CD4-positive, CD25-positive, alpha-beta regulatory T cell (primary cell): Measurements from ENCODE around the gene NDUFAB1. TPM values are rescaled to one million over a fixed set of nuclear protein-coding genes. Genes with fewer than 3 reads are reported as not detected.
"Not testable (repeated sequence)": the region's sequence is repeated elsewhere in the genome, so short reads cannot be mapped to it uniquely, and the experiment has no call there.

Experiments used
- ATAC-seq, 2 donors: fragments of 150-1000 bp; cut with Tn5 transposase; one replicate each; pipeline ENCODE4 v1.10.0; 2021; ENCODE audit warnings: low read depth in 2 of 2, moderate number of reproducible peaks in 2 of 2, moderate library complexity in 1 of 2
- DNase-seq, 3 donors: peaks; one replicate each; pipeline versions ENCODE4 v3.0.0 to v3.0.0-alpha.2; 2012 to 2022; ENCODE audit warnings: mixed read lengths in 1 of 3
- H3K27ac ChIP-seq: one replicate; pipeline ENCODE4 v1.7.0; 2013; ENCODE audit warnings: mild to moderate bottlenecking, low read length; ENCODE audit not compliant: insufficient read depth, poor library complexity, severe bottlenecking
- H3K27me3 ChIP-seq: one replicate; pipeline ENCODE4 v1.7.0; 2013; ENCODE audit warnings: low read length; ENCODE audit not compliant: control insufficient read depth, insufficient read depth
- H3K36me3 ChIP-seq: one replicate; pipeline ENCODE4 v1.7.0; 2013; ENCODE audit warnings: mild to moderate bottlenecking, low read length, moderate library complexity; ENCODE audit not compliant: control insufficient read depth, insufficient read depth
- H3K4me1 ChIP-seq: 2 replicates; pipeline ENCODE4 v1.7.0; 2013; ENCODE audit warnings: mild to moderate bottlenecking, low read length; ENCODE audit not compliant: insufficient read depth, control insufficient read depth, poor library complexity, severe bottlenecking
- H3K4me3 ChIP-seq: one replicate; pipeline ENCODE4 v1.7.0; 2013; ENCODE audit warnings: low read depth, mild to moderate bottlenecking, low read length, moderate library complexity
- H3K9me3 ChIP-seq, 2 experiments: 1 replicate in 1 of 2; 2 replicates in 1 of 2; pipeline ENCODE4 v1.7.0; 2013; ENCODE audit warnings: low read length in 2 of 2, mild to moderate bottlenecking in 1 of 2, moderate library complexity in 1 of 2; ENCODE audit not compliant: control insufficient read depth in 2 of 2
- H3K27ac Mint-ChIP-seq, 3 donors: one replicate each; pipeline ENCODE4 v1.8.0; 2020 to 2022; ENCODE audit warnings: mild to moderate bottlenecking in 3 of 3, mixed read lengths in 3 of 3, moderate library complexity in 2 of 3
- H3K27me3 Mint-ChIP-seq: one replicate; pipeline ENCODE4 v1.8.0; 2022; ENCODE audit warnings: mild to moderate bottlenecking, mixed read lengths
- H3K36me3 Mint-ChIP-seq: one replicate; pipeline ENCODE4 v1.8.0; 2020; ENCODE audit warnings: mixed read lengths
- H3K4me1 Mint-ChIP-seq, 4 donors: one replicate each; pipeline ENCODE4 v1.8.0; 2020 to 2022; ENCODE audit warnings: mixed read lengths in 4 of 4, mild to moderate bottlenecking in 1 of 4
- H3K4me3 Mint-ChIP-seq, 4 donors: one replicate each; pipeline ENCODE4 v1.8.0; 2020 to 2022; ENCODE audit warnings: mild to moderate bottlenecking in 4 of 4, mixed read lengths in 4 of 4, moderate library complexity in 3 of 4
- H3K9me3 Mint-ChIP-seq, 7 donors: one replicate each; pipeline ENCODE4 v1.8.0; 2020 to 2022; ENCODE audit warnings: mixed read lengths in 7 of 7, mild to moderate bottlenecking in 3 of 7, moderate library complexity in 2 of 7
- polyA plus RNA-seq, 4 donors: library from polyadenylated mRNA; unstranded; fragments of 300-500 nt; fragmentation: Illumina TruSeq; gene quantifications; one replicate each; pipeline ENCODE4 v1.2.3, GENCODE V29; 2021
- total RNA-seq: library from RNA; stranded (reverse); gene quantifications from one replicate; pipeline ENCODE4 v1.2.3, GENCODE V29; 2022

NDUFAB1 gene
- 27.8 TPM for total RNA-seq
- 100 to 1,000 TPM; 212 to 233 (median 222) TPM for polyA plus RNA-seq

- H3K27me3 ChIP-seq: no peaks in the 10 kb centered on the region
- peak; percentile 99 for ATAC-seq
- Mint-ChIP-seq H3K36me3 (peaks cover 18% of the 10 kb centered on the region), H3K4me3 (peak within 1 kb of the TSS; percentile 84 to 92 (median 87)), H3K9me3 (no peaks in the 10 kb centered on the region), H3K27me3 (no peaks in the 10 kb centered on the region), H3K27ac (peak within 1 kb of the TSS; percentile 52 to 91 (median 82)), H3K4me1 (peaks cover 0 to 41% (median 24%) of the 10 kb centered on the region in 4 donors)
- peak within 1 kb of the TSS; percentile 76 for H3K27ac ChIP-seq
- peak; percentile 84 to 92 (median 89) for DNase-seq
- no peaks in the 10 kb centered on the region for H3K9me3 ChIP-seq
- peaks cover 18% of the 10 kb centered on the region for H3K4me1 ChIP-seq
- peak within 1 kb of the TSS; percentile 98 for H3K4me3 ChIP-seq
- H3K36me3 ChIP-seq: peaks cover 23% of the 10 kb centered on the region
Measured at GRCh38 chr16:23595951-23596720, at the start of gene NDUFAB1. NDUFAB1 (minus strand) TSS chr16:23596316; CDS start chr16:23596290, 26 bp downstream.

- Histone ChIP-seq H3K4me3 (peak overlapping the region; percentile 67), H3K36me3 (peaks cover 19% of the 10 kb centered on the region), H3K4me1 (peaks cover 18% of the 10 kb centered on the region), H3K27ac (peak overlapping the region; percentile 83), H3K9me3 (no peaks in the 10 kb centered on the region), H3K27me3 (no peaks in the 10 kb centered on the region)
- peaks cover 20 to 61% (median 41%) of the 10 kb centered on the region in 4 donors for H3K4me1 Mint-ChIP-seq
- DNase-seq: peak in 1 of 3 donors; percentile 7
- no peak for ATAC-seq
- peak overlapping the region; percentile 95 to 98 (median 98) for H3K27ac Mint-ChIP-seq
- peaks cover 30% of the 10 kb centered on the region for H3K36me3 Mint-ChIP-seq
- peak overlapping the region; percentile 98 to 99 (median 98) for H3K4me3 Mint-ChIP-seq
- H3K9me3 Mint-ChIP-seq: peaks cover 0 to 4% (median 0%) of the 10 kb centered on the region in 7 donors
- peaks cover 4% of the 10 kb centered on the region for H3K27me3 Mint-ChIP-seq
Measured at GRCh38 chr16:23642246-23642774, 46.2 kb upstream of the NDUFAB1 start.

GRCh38 chr16:23640931-23641765, 45.0 kb upstream of the NDUFAB1 start, which contains the start of the genes DCTN5 and PALB2:
DCTN5 (plus strand) TSS chr16:23641466; CDS start chr16:23641543, 77 bp downstream.
PALB2 (minus strand) TSS chr16:23641310; CDS start chr16:23641157, 153 bp downstream.
- Mint-ChIP-seq H3K4me1 (peaks cover 20 to 49% (median 34%) of the 10 kb centered on the region in 4 donors), H3K4me3 (peak within 1 kb of the TSS; percentile 98 to 99 (median 98)), H3K36me3 (peaks cover 22% of the 10 kb centered on the region), H3K27me3 (peaks cover 4% of the 10 kb centered on the region), H3K27ac (peak within 1 kb of the TSS; percentile 95 to 98 (median 98)), H3K9me3 (peaks cover 0 to 4% (median 0%) of the 10 kb centered on the region in 7 donors)
- Histone ChIP-seq H3K4me3 (peak within 1 kb of the TSS; percentile 95), H3K9me3 (no peaks in the 10 kb centered on the region), H3K36me3 (peaks cover 19% of the 10 kb centered on the region), H3K27me3 (no peaks in the 10 kb centered on the region), H3K4me1 (peaks cover 18% of the 10 kb centered on the region), H3K27ac (peak within 1 kb of the TSS; percentile 83)
- peak; percentile 80 to 94 (median 82) for DNase-seq
- ATAC-seq: peak; percentile 95

- H3K4me1 ChIP-seq: peaks cover 18% of the 10 kb centered on the region
- peak in 1 of 3 donors; percentile 33 for DNase-seq
- H3K27ac Mint-ChIP-seq: peak overlapping the region; percentile 95 to 98 (median 95)
Measured at GRCh38 chr16:23640615-23640930, 44.5 kb upstream of the NDUFAB1 start.

GRCh38 chr16:23635958-23636357, 39.8 kb upstream of the NDUFAB1 start:
- Histone ChIP-seq H3K9me3 (no peaks in the 10 kb centered on the region), H3K36me3 (peaks cover 17% of the 10 kb centered on the region), H3K4me3 (no peak overlapping the region), H3K27ac (no peak overlapping the region), H3K4me1 (peaks cover 9% of the 10 kb centered on the region), H3K27me3 (no peaks in the 10 kb centered on the region)
- H3K9me3 Mint-ChIP-seq: peaks cover 0 to 2% (median 0%) of the 10 kb centered on the region in 7 donors
- DNase-seq (no peak), ATAC-seq (no peak)
- H3K36me3 Mint-ChIP-seq: peaks cover 24% of the 10 kb centered on the region
- H3K27me3 Mint-ChIP-seq: no peaks in the 10 kb centered on the region
- H3K4me3 Mint-ChIP-seq: no peak overlapping the region
- H3K27ac Mint-ChIP-seq: peak overlapping the region in 1 of 3 donors; percentile 39
- peaks cover 7 to 28% (median 22%) of the 10 kb centered on the region in 4 donors for H3K4me1 Mint-ChIP-seq

More at GRCh38 chr16:23640615-23640930, 44.5 kb upstream of the NDUFAB1 start:
- Histone ChIP-seq H3K36me3 (peaks cover 19% of the 10 kb centered on the region), H3K4me3 (peak overlapping the region; percentile 95), H3K27ac (peak overlapping the region; percentile 83), H3K9me3 (no peaks in the 10 kb centered on the region), H3K27me3 (no peaks in the 10 kb centered on the region)
- peak overlapping the region; percentile 98 to 99 (median 98) for H3K4me3 Mint-ChIP-seq
- H3K27me3 Mint-ChIP-seq: peaks cover 4% of the 10 kb centered on the region
- H3K4me1 Mint-ChIP-seq: peaks cover 19 to 43% (median 28%) of the 10 kb centered on the region in 4 donors
- no peak for ATAC-seq
- peaks cover 22% of the 10 kb centered on the region for H3K36me3 Mint-ChIP-seq
- peaks cover 0 to 4% (median 0%) of the 10 kb centered on the region in 7 donors for H3K9me3 Mint-ChIP-seq

- Mint-ChIP-seq H3K27ac (peak overlapping the region in 2 of 3 donors; percentile 20 to 23), H3K36me3 (peaks cover 31% of the 10 kb centered on the region), H3K4me1 (peaks cover 7 to 23% (median 16%) of the 10 kb centered on the region in 4 donors)
Measured at GRCh38 chr16:23634461-23635036, 38.4 kb upstream of the NDUFAB1 start.

GRCh38 chr16:23631874-23632273, 35.8 kb upstream of the NDUFAB1 start:
- H3K9me3 ChIP-seq, H3K4me3 Mint-ChIP-seq, H3K27me3 ChIP-seq, H3K27ac ChIP-seq, H3K4me3 ChIP-seq, H3K9me3 Mint-ChIP-seq, ATAC-seq, H3K27me3 Mint-ChIP-seq, H3K4me1 ChIP-seq, DNase-seq: not testable (repeated sequence)
- peaks cover 43% of the 10 kb centered on the region for H3K36me3 Mint-ChIP-seq
- H3K4me1 Mint-ChIP-seq: peaks cover 6 to 24% (median 15%) of the 10 kb centered on the region in 4 donors
- peak overlapping the region in 1 of 3 donors; percentile 32 for H3K27ac Mint-ChIP-seq
- H3K36me3 ChIP-seq: peaks cover 32% of the 10 kb centered on the region

More at GRCh38 chr16:23634461-23635036, 38.4 kb upstream of the NDUFAB1 start:
- Mint-ChIP-seq H3K9me3 (peaks cover 0 to 2% (median 0%) of the 10 kb centered on the region in 7 donors), H3K4me3 (no peak overlapping the region), H3K27me3 (no peaks in the 10 kb centered on the region)
- Histone ChIP-seq H3K4me1 (no peaks in the 10 kb centered on the region), H3K36me3 (peaks cover 21% of the 10 kb centered on the region), H3K4me3 (no peak overlapping the region), H3K9me3 (no peaks in the 10 kb centered on the region), H3K27me3 (no peaks in the 10 kb centered on the region), H3K27ac (no peak overlapping the region)
- ATAC-seq (no peak), DNase-seq (no peak)
